ENCODE measurements around the gene SERPINA3.

DNA sequence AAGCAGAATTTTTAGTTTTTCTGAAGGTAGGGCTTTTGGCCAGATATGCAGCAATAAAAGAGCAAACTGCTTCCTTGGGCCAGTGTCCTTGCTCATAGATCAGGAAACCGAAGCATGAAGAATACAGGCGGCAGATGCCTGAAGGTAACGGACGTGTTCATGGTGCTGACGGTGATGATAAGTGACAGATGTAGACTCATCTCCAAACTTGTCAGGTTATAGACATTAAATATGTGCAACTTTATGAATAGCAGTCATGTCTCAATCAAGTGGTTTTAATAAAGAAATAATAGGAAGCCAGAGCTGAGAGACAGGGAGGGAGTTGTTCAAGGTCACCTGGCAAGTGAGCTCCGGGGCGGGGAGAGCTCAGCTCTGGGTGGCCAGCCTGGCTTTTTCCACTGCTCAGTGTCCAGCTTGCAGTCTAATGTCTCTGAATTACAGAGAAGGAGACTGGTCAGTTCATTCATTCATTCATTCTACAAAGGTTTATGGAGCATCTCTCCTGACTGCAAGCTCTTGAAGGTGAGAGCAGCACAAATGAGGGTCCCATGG lies 29.9 kb upstream of the SERPINA3 start:
- TF ChIP-seq, protein P1, sequence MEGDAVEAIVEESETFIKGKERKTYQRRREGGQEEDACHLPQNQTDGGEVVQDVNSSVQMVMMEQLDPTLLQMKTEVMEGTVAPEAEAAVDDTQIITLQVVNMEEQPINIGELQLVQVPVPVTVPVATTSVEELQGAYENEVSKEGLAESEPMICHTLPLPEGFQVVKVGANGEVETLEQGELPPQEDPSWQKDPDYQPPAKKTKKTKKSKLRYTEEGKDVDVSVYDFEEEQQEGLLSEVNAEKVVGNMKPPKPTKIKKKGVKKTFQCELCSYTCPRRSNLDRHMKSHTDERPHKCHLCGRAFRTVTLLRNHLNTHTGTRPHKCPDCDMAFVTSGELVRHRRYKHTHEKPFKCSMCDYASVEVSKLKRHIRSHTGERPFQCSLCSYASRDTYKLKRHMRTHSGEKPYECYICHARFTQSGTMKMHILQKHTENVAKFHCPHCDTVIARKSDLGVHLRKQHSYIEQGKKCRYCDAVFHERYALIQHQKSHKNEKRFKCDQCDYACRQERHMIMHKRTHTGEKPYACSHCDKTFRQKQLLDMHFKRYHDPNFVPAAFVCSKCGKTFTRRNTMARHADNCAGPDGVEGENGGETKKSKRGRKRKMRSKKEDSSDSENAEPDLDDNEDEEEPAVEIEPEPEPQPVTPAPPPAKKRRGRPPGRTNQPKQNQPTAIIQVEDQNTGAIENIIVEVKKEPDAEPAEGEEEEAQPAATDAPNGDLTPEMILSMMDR (conservative IDR thresholded peaks at IDR 0.05; ENCODE audit: low read length), result no peak
- no peak for TF ChIP-seq EZH2phosphoT487 (IDR thresholded peaks at IDR 0.05; ENCODE audit: borderline replicate concordance)
